ENCODE measurements around the gene KCNIP4.
"Not testable (repeated sequence)": the region's sequence is repeated elsewhere in the genome, so short reads cannot be mapped to it uniquely, and the experiment has no call there.

The KCNIP4 gene

GRCh38 chr4:21374641-21375368 is 573.8 kb downstream of the KCNIP4 start:
- no peak for DNase-seq (ENCODE audit: low spot score)
- no peak for FAIRE-seq

GRCh38 chr4:21367567-21367966 is 581.0 kb downstream of the KCNIP4 start:
- FAIRE-seq: no peak
- no peak for DNase-seq (ENCODE audit: low spot score)

- no peak for DNase-seq (ENCODE audit: low spot score)
- FAIRE-seq: no peak
Observed at GRCh38 chr4:21366840-21367239, 581.7 kb downstream of the KCNIP4 start.

- no peak for DNase-seq (ENCODE audit: low spot score)
- no peak for FAIRE-seq
Observed at GRCh38 chr4:21366312-21366711, 582.3 kb downstream of the KCNIP4 start.

DNA sequence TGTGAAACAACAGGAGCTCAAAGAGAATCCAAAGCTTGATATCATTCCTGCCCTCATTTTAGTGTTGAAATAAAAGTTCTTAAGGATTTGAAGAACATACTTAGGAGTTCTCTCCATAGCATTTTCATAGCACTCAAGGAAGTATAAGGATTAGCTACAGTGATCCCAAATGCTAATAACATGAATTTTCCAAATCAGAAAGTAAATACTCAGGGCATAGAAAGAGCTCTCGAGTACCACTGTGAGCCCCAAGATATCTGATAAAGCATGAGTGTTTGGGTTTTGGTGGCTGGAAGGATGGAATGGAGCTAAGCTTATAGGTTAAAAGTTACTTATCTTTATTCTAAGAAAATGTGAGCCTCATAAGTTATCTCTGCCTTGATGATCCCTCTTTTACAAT is 584.9 kb downstream of the KCNIP4 start:
- DNase-seq (ENCODE audit: low spot score): no peak
- FAIRE-seq: no peak

DNA sequence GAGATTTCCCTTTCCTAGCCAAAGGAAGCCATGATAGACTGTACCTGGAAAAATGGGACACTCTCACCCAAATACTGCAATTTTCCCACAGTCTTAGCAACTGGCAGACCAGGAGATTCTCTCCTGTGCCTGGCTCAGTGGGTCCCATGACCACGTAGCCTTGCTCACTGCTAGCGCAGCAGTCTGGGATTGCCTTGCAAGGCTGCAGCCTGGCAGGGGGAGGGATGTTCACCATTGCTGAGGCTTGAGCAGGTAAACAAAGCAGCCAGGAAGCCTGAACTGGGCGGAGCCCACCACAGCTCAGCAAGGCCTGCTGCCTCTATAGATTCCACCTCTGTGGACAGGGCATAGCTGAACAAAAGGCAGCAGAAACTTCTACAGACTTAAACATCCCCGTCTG is 596.2 kb downstream of the KCNIP4 start:
- FAIRE-seq; DNase-seq (ENCODE audit: low spot score): not testable (repeated sequence)

DNA sequence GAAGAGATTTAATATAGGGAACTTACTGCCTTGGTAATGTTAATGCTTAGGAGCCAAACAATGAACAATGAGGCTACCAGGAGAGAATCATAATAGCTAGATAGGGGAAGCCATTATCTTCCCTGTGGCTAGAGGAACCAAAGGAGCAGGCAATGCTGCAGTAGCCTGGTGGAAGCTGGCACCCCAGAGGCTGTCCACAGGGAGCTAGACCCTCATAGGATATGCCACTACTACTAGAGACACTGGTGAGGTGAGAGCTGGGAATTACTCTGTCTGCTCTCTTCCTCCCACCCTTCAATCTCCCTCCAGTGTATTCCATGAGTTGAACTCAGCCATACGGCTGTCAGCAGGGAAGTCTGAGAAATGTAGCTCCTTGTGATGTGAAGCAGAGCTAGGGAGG is 601.4 kb downstream of the KCNIP4 start:
- no peak for DNase-seq (ENCODE audit: low spot score)

DNA sequence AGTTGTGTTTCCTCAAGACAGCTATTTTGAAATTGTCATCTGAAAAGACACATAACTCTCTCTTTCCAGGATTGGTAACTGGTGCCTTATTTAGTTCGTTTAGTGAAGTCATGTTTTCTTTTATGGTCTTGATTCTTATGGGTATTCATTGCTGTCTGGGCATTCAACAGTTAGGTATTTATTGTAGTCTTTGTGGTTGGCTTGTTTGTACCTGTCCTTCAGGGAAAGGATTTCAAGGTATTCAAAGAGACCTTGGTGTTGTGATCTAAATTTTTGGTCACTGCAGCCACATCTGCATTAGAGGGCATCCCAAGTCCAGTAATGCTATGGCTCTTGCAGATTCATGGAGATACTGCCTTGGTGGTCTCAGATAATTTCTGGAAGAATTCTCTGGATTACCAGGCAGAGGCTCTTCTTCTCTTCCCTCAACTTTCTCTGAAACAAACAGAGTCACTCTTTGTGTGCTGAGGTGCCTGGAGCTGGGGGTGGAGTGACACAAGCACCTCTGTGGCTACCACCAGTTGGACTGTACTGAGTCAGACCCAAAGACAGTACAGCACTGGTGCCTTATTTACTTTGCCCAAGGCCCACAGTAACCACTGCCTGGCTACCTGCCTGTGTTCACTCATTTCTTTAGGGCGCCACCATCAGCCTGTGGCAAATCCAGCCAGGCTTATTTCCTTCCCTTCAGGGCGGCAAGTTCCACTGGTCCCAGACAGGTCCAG is 620.4 kb downstream of the KCNIP4 start:
- DNase-seq (ENCODE audit: low spot score) (no peak), FAIRE-seq (no peak)

More for the DNA sequence above, 601.4 kb downstream of the KCNIP4 start:
- no peak for FAIRE-seq

DNA sequence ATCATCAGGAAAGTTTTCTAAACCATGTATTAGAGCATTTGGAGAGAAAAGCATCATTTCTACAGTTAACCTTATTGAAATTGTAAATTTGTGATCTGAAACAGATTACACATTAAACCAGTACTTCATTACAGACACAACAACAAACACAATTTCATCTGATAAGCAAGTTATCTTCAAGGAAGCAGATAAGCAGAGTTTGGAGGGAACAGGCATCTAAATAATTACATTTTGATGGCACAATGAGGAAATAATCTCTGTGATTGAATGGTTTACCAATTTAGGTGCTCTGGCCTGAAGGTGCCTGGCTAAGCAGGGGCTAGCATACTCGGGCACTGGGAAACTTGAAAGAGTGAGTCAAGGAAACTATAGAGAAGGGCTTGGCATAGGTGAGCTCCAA is 628.5 kb downstream of the KCNIP4 start:
- FAIRE-seq (no peak), DNase-seq (ENCODE audit: low spot score) (no peak)

DNA sequence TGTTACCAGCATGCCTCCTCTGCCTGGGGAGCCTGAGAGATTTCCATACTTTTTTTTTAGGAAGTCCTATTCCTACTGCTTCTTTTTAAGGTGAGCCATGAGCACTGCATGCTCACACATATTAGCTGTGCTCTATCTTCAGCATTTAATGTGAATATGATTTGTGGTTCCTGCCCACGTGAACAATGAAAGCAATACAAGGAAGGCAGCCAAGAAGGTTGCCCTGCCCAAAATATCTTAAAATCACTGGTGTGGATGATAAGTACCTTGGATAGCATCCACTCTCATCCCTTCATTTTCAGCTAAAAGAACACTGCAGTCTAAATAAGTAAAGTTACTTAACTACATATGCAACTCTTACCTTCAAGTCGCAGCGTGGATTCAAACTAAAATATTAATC is 640.9 kb downstream of the KCNIP4 start:
- FAIRE-seq (no peak), DNase-seq (ENCODE audit: low spot score) (no peak)

DNA sequence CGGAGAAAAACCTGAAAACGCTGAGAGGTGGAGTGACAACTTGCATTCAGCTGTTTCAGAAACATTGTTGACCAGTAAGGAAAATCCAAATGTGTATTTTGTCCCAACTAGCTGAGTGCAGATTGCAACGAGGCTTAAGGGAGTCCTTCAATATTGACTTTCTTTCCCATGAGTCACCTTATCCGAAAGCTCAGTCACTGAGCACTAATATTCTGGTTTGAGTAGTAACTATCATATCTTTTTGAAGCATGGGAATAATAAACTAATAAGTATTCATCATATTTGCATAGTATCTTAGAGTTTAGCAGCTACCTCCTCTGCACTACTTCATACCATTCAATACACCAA is 644.1 kb downstream of the KCNIP4 start:
- no peak for DNase-seq (ENCODE audit: low spot score)
- FAIRE-seq: no peak

DNA sequence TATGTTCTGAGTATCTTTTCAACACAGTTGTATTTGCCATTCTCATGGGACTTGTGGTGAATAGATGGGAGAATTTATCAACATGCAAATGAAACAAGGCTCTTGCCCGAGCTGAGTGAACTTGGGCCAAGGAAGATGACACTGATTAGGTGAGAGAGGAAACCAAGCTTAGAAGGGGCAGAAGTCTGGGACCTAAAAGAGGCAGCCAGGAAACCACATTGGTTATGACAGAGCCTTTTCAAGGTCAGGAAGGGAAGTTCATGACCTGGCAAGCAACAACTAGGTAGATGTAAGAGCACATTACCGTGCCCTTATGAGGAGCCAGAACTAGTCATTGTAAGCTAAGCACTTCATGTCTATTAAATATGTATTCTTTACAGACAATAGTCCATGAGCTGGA is 658.0 kb downstream of the KCNIP4 start:
- DNase-seq (ENCODE audit: low spot score) (no peak), FAIRE-seq (no peak)

- FAIRE-seq: no peak
- DNase-seq (ENCODE audit: low spot score): no peak
Observed at GRCh38 chr4:21276046-21276445, 672.5 kb downstream of the KCNIP4 start.

- FAIRE-seq: no peak
- no peak for DNase-seq (ENCODE audit: low spot score)
Observed at GRCh38 chr4:21271439-21272052, 677.0 kb downstream of the KCNIP4 start.

DNA sequence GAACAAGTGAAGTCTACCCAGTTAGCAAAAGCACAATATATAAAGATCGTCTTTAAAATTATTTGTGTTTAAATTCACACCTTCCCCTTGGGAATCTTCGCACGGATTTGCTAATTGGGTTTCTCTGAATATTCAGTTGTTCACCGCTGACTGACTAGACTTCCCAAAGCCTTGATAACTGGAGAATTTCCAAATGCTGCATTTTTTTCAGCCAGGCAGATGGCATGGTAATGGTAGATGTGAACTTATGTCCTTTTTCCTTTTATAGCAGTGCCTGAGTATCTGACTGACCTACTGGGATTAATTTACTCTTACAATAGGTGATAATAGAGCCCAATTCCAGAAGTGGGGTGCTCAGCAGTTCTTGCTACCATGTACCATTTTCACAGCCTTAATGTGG is 700.2 kb downstream of the KCNIP4 start:
- FAIRE-seq (no peak), DNase-seq (ENCODE audit: low spot score) (no peak)

DNA sequence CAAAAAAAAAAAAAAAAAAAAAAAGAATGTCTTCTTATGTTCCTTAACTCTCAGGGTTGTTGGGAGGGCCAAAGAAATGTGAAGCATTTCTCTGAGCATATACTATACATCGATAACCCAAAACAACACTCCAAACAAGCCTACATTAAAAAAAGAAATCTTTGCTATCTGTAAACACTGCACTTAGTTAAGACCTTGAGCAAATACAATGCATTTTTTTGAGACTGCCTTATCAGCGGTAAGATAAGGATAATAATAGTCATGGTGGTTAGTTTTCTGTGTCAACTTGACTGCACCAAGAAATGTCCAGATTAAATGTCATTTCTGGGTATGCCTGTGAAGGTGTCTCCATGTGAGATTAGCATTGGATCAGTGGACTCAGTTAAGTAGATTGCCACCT is 706.4 kb downstream of the KCNIP4 start:
- no peak for FAIRE-seq
- no peak for DNase-seq (ENCODE audit: low spot score)

- FAIRE-seq (no peak), DNase-seq (ENCODE audit: low spot score) (no peak)
Observed at GRCh38 chr4:21226637-21227538, 721.7 kb downstream of the KCNIP4 start.

DNA sequence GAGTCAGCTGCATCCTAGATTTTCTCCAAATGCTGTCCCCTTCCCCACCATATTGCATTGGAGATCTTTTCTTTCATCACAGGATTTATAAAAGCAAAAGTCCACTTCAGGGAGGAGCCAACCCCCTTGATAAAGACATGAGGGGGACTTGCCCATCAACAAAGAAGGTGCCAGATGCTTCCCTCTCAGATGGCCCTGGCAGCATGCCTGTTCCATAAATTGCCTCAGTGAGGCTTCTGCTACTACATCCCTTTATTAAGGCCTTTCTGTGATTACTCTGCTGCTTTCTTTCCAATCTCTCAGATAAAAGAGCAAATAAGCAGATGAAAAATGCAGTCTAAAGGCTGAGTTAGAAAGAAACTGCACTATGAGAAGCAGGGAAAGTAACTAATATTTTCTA is 736.7 kb downstream of the KCNIP4 start:
- no peak for FAIRE-seq
- DNase-seq (ENCODE audit: low spot score): no peak

GRCh38 chr4:21209860-21210259 is 738.7 kb downstream of the KCNIP4 start:
- FAIRE-seq (no peak), DNase-seq (ENCODE audit: low spot score) (no peak)

DNA sequence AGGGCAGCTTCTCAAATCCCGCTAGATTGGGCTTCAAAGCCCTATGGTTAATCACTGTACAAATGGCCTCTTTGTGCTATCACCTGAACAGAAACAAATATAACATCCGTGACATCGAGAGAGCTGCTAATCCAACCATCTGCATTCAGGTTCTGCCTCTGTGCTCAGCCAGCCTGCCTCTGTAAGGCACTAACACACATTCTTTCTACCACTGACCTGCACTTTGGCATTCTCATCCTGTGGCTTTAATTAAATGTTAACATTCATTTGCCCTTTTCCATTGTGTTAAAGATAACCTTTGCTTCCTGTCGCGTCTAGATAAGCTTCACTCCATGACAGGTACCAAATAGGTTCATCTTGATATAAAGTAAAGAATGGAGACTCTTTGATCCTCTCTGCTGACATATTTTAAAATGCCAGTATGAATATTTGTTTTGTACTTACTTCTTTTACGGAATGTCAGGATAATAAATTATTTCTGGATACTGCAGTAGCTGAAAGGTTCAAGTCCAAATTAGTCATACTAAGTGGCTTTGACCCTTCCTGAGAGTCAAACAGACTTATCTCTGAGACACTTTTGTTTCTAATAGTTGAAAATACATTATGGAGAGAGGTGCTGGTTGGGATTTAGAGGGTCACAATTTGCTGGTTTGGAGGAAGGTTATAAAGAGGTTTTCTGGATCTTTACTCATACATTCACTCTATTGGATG is 742.6 kb downstream of the KCNIP4 start:
- FAIRE-seq (no peak), DNase-seq (ENCODE audit: low spot score) (no peak)

DNA sequence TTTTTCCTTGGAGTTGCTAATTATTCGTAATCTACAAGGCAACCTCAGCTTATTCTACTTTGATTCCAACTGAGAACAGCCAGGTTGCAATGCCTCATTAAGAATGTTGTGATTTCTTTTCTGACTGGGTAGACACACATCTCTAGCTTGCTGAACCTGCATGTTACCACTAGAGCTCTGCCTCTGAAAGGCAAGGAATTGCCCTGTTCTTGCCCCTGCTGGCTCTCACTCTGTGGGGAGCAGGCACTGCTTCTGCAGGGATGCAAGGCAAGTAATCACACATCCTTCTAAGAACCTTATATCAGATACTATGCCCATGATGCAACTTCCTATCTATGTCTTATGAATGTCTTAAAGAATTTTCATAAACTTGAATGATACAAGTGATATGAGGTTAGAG is 745.2 kb downstream of the KCNIP4 start:
- DNase-seq (ENCODE audit: low spot score): no peak
- FAIRE-seq: no peak
